OCI-LY1 (cell line): ENCODE results near the gene TMEM115.

Source experiments
- H2AFZ ChIP-seq: fragments of 200-600 bp; sonication (generic), shearing (Covaris generic); 2 replicates; pipeline ENCODE4 v1.6.0; 2014; ENCODE audit warnings: antibody characterized with exemption, mild to moderate bottlenecking, low read length
- H3F3A ChIP-seq: fragments of 200-600 bp; sonication (generic), shearing (Covaris generic); 2 replicates; pipeline ENCODE4 v1.6.0; 2014; ENCODE audit warnings: mild to moderate bottlenecking, antibody characterized with exemption, low read length, moderate library complexity; ENCODE audit not compliant: insufficient read depth
- H3K27ac ChIP-seq: fragments of 200-600 bp; sonication (generic); 2 replicates; pipeline ENCODE4 v1.5.1; 2014; ENCODE audit warnings: low read length, mixed run types, mild to moderate bottlenecking, low read depth; ENCODE audit not compliant: poor library complexity, severe bottlenecking
- H3K27me3 ChIP-seq: fragments of 200-600 bp; sonication (generic); 2 replicates; pipeline ENCODE4 v1.6.0; 2014; ENCODE audit warnings: antibody characterized with exemption, mild to moderate bottlenecking, low read length, moderate library complexity; ENCODE audit not compliant: insufficient read depth
- H3K36me3 ChIP-seq: fragments of 200-600 bp; sonication (generic); 2 replicates; pipeline ENCODE4 v1.6.1; 2014; ENCODE audit warnings: mild to moderate bottlenecking, antibody characterized with exemption, low read length, moderate library complexity, mixed read lengths; ENCODE audit not compliant: insufficient read depth
- H3K4me1 ChIP-seq: fragments of 200-600 bp; sonication (generic); 2 replicates; pipeline ENCODE4 v1.5.1; 2014; ENCODE audit warnings: mild to moderate bottlenecking, low read length, moderate library complexity; ENCODE audit not compliant: insufficient read depth, severe bottlenecking
- H3K4me2 ChIP-seq: fragments of 200-600 bp; sonication (generic), shearing (Covaris generic); 2 replicates; pipeline ENCODE4 v1.6.1; 2014; ENCODE audit warnings: low read length
- H3K4me3 ChIP-seq: fragments of 200-600 bp; sonication (generic); 2 replicates; pipeline ENCODE4 v1.5.1; 2014; ENCODE audit warnings: low read length, low read depth, mild to moderate bottlenecking, mixed read lengths; ENCODE audit not compliant: poor library complexity, severe bottlenecking
- H3K79me2 ChIP-seq: fragments of 200-600 bp; shearing (Covaris generic); 2 replicates; pipeline ENCODE4 v1.6.1; 2016; ENCODE audit warnings: mixed run types, low read length, mixed read lengths; ENCODE audit not compliant: insufficient read depth
- H3K9ac ChIP-seq: fragments of 200-600 bp; sonication (generic), shearing (Covaris generic); 2 replicates; pipeline ENCODE4 v1.6.1; 2014; ENCODE audit warnings: mild to moderate bottlenecking, low read length, mixed read lengths
- H3K9me2 ChIP-seq: fragments of 200-600 bp; sonication (generic), shearing (Covaris generic); 2 replicates; pipeline ENCODE4 v1.6.1; 2014; ENCODE audit warnings: low read depth, mild to moderate bottlenecking, low read length, mixed read lengths
- H3K9me3 ChIP-seq: fragments of 200-600 bp; shearing (Covaris generic); 2 replicates; pipeline ENCODE4 v1.6.1; 2014; ENCODE audit warnings: low read length, mixed read lengths
- H4K20me1 ChIP-seq: fragments of 200-600 bp; sonication (generic), shearing (Covaris generic); 2 replicates; pipeline ENCODE4 v1.6.0; 2016; ENCODE audit warnings: mild to moderate bottlenecking, low read length; ENCODE audit not compliant: insufficient read depth
- CTCF ChIP-seq: fragments of 200-600 bp; sonication (generic), shearing (Covaris generic); IDR thresholded peaks from 2 replicates; pipeline ENCODE4 v1.5.1; 2017; ENCODE audit warnings: mild to moderate bottlenecking, antibody characterized with exemption, low read length, moderate library complexity, mixed read lengths
- EZH2 ChIP-seq: fragments of 200-600 bp; sonication (generic), shearing (Covaris generic); IDR thresholded peaks from 2 replicates; pipeline ENCODE4 v1.8.0; 2017; ENCODE audit warnings: borderline replicate concordance, mixed run types, mild to moderate bottlenecking, antibody characterized with exemption, low read length, moderate library complexity, mixed read lengths

TMEM115 gene

GRCh38 chr3:50381383-50381782, 22.1 kb upstream of the TMEM115 start:
- Histone ChIP-seq H3K36me3 (no peaks in the 10 kb centered on the region), H3K9me3 (no peaks in the 10 kb centered on the region), H3K9me2 (no peaks in the 10 kb centered on the region), H2AFZ (no peak overlapping the region), H3K4me3 (no peak overlapping the region), H3K27me3 (no peaks in the 10 kb centered on the region), H3K4me2 (no peak overlapping the region), H3K4me1 (no peaks in the 10 kb centered on the region), H3K27ac (no peak overlapping the region), H4K20me1 (no peaks in the 10 kb centered on the region), H3K9ac (no peak overlapping the region), H3K79me2 (no peaks in the 10 kb centered on the region), H3F3A (no peaks in the 10 kb centered on the region)
- TF ChIP-seq EZH2 = no peak
- no peak for TF ChIP-seq CTCF

GRCh38 chr3:50380405-50381085, 21.2 kb upstream of the TMEM115 start:
- H3K9me3 ChIP-seq = no peaks in the 10 kb centered on the region
- no peak overlapping the region for H2AFZ ChIP-seq
- no peaks in the 10 kb centered on the region for H3F3A ChIP-seq
- no peaks in the 10 kb centered on the region for H3K36me3 ChIP-seq
- H3K27ac ChIP-seq = no peak overlapping the region
- no peaks in the 10 kb centered on the region for H3K79me2 ChIP-seq
- H4K20me1 ChIP-seq = no peaks in the 10 kb centered on the region
- no peak for TF ChIP-seq CTCF
- no peak for TF ChIP-seq EZH2
- H3K9ac ChIP-seq = no peak overlapping the region
- no peaks in the 10 kb centered on the region for H3K4me1 ChIP-seq
- no peak overlapping the region for H3K4me2 ChIP-seq
- H3K9me2 ChIP-seq = no peaks in the 10 kb centered on the region
- H3K27me3 ChIP-seq = no peaks in the 10 kb centered on the region
- no peak overlapping the region for H3K4me3 ChIP-seq

- Histone ChIP-seq H3K27ac (no peak overlapping the region), H3K9ac (no peak overlapping the region), H3K4me3 (no peak overlapping the region), H3K9me3 (no peaks in the 10 kb centered on the region), H2AFZ (no peak overlapping the region), H3K9me2 (no peaks in the 10 kb centered on the region), H3K27me3 (no peaks in the 10 kb centered on the region), H3F3A (no peaks in the 10 kb centered on the region), H3K79me2 (no peaks in the 10 kb centered on the region), H3K4me2 (no peak overlapping the region), H3K36me3 (no peaks in the 10 kb centered on the region), H4K20me1 (no peaks in the 10 kb centered on the region), H3K4me1 (no peaks in the 10 kb centered on the region)
- TF ChIP-seq CTCF (no peak), EZH2 (no peak)
These were observed 19.4 kb upstream of the TMEM115 start for GRCh38 chr3:50378757-50379156.
